CD4-positive, alpha-beta T cell treated with Interleukin-1 beta for 1 hour (primary cell): ENCODE measurements around the gene PGM3.

Source experiments
- DNase-seq, 2 donors: peaks; one replicate each; pipeline ENCODE4 v3.0.0-alpha.2; 2020 to 2022

The PGM3 gene

GRCh38 chr6:83182114-83182513 is 11.0 kb downstream of the PGM3 start:
- no peak for DNase-seq

GRCh38 chr6:83180426-83180950 is 12.6 kb downstream of the PGM3 start:
- DNase-seq = no peak

GRCh38 chr6:83176246-83176645 is 16.8 kb downstream of the PGM3 start:
- DNase-seq = no peak

DNA sequence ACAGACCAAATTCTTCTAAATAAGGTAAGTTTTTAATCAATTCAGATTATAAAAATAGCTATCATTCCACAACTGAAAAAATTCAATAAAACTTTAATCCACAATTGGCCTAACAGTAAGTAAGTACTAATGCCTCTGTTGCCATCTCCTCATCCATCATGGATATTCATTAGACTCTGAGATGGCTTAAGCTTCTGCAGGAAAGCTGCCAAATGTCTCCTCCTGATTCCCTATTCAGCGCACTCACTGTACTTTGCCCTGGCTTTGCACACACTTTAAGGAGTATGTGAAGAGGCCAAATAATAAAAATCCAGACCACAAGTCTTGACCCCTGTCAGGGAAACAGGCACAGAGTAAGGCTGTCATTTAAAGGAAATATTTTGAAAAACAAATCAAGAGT is 23.6 kb downstream of the PGM3 start:
- DNase-seq = no peak

DNA sequence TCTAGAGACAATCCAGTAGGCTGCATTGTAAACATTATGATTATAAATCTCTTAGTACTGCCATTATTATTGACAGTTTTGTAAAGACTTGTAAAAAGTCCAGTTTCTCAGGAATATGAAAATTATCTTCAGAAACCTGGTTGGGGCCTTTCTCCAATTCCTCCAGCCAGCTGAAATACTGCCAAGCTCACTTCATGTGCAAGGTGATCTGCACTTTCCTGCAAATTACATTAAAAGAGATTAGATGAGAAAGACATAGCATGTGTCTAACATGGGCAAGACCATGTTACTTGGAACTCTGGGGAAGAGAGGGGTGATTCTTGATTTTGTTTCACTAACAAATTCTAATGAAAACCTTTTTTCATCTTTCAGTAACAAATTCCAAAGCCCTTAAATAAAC is 24.0 kb downstream of the PGM3 start:
- DNase-seq = no peak

GRCh38 chr6:83168556-83168955 is 24.5 kb downstream of the PGM3 start:
- no peak for DNase-seq

DNA sequence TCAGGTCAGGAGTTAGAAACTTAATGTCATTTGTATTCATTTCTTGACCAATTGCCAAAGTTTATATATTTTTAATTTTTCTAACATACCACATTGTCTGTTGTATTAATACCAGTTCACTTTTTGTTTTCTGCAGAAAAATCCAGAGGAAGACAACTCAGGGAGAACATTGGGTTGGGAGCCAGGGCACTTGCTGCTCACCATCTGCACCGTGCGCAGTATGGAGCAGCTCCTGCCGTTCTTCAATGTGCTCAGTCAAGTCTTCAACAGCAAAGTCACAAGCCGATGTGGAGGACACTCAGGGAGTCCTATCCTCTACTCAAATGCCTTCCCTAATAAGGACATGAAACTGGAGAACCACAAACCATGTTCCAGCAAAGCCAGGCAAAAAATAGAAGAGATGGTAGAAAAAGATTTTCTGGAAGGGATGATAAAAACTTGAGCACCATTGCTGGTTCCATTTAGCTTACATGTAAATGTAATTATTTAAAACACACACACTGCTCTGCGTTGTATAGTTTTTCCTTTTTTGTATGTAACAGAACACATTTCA is 25.3 kb downstream of the PGM3 start:
- no peak for DNase-seq

DNA sequence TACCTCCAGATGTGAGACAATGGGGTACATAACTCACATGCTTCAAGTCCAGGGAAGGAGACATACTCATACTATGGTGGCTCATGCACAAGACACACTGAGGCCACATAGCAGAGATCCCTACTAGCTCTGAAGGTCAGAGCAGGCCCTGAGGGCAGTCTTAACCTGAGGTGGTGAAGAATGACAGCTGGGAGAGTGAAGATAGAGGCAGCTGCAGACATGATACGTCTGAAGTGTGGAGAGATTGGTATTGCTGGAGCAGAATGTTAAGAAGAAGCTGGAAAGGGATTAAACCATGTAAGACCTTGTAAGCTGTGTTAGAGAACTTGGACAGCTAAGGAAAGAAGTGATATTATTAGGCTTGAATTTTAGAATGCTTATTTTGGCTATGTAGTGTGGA is 32.9 kb downstream of the PGM3 start:
- no peak for DNase-seq

- DNase-seq = no peak
Measured at GRCh38 chr6:83155794-83156193, 37.3 kb downstream of the PGM3 start.

- no peak for DNase-seq
Measured at GRCh38 chr6:83153883-83154521, 39.1 kb downstream of the PGM3 start.

DNA sequence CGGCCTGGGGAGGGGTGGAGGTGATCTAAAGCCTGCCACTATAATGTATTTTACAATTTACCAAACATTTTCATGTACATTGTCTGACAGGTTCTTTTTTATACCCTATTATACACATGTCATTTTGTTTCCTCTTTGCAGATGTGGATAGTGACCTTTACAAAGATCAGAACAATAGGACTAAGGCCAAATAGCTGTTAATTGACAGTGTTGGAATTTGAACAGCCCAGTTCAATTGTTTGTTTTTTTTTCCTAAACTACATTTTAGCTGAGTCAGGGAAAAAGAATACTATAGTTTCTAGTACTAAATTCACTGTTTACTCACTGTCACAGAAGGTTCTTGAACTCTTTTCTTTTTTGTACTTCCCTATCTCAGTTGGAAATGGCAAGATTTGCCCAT is 40.2 kb downstream of the PGM3 start:
- no peak for DNase-seq

DNA sequence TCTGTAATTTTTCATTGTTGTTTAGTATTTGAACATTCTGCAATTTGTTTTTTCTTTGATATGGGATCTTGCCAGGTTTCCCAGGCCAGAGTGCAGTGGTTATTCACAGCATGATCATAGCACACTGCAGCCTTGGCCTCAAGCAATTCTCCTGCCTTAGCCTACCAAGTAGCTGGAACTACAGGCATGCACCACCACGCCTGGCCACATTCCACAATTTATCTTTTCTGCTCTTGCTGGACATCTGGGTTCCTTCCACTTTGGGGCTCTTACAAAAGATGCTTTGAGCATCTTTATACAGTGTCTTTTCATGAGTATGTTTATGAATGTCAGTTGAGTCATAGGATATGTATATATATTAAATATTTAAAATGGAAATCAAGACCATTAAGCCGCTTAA is 42.0 kb downstream of the PGM3 start:
- DNase-seq = no peak

- DNase-seq = no peak
Measured at GRCh38 chr6:83138758-83139157, 54.3 kb downstream of the PGM3 start.

GRCh38 chr6:83138118-83138722 is 54.8 kb downstream of the PGM3 start:
- DNase-seq = no peak

DNA sequence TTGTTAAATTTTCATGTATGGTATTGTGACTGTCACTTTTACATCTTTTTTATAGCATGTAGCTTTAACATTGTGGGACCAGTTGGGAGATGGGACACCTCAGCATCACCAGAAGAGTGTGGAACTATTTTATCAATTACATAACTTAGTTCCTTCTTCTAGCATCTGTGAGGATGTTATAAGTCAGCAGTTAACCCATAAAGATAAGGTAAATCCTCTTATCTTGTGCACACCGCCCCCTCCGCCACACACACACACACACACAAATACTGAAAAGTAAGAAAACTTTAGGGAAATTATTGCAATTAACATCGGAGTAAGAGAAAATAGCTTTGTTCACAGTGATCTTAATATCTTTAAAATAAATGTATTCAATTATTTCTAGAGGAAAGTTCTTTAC is 60.9 kb downstream of the PGM3 start:
- no peak for DNase-seq

DNA sequence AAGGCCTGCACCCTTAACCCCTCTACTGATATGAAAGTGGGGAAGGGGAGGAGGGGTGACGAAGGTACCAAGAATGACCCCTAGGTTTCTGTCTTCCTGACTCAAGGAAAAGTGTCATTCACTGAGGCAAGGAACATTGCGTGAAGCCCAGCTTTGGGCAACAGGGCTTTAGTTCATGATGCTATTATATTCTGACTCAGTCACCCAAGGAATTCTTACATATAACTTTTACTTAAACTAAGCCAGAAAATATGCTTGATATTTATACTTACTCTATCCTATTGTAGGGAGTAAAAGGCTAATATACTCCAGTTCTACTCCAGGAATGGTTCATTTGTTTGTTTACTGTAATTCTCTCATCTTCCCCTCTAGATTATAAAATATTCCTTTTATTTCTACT is 65.1 kb downstream of the PGM3 start:
- DNase-seq = no peak

DNA sequence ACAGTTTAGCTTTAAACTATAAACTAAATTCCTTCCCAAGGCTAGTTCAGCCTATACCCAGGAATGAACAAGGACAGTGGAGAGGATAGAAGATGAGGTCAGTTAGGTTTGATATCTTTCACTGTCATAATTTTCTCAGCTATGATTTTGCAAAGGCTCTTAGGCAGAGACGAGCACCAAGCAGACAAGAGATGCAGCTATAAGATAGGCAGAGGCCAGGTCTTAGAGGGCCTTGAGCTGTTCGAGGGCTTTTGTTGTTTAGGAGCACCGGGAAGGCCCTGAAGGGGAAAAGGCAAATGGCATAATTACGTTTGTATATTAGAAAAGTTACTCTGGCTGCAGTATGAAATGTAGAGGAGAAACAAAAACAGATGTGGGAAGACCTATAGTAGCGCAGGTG is 65.8 kb downstream of the PGM3 start:
- no peak for DNase-seq

GRCh38 chr6:83126807-83127206 is 66.3 kb downstream of the PGM3 start:
- DNase-seq = no peak

DNA sequence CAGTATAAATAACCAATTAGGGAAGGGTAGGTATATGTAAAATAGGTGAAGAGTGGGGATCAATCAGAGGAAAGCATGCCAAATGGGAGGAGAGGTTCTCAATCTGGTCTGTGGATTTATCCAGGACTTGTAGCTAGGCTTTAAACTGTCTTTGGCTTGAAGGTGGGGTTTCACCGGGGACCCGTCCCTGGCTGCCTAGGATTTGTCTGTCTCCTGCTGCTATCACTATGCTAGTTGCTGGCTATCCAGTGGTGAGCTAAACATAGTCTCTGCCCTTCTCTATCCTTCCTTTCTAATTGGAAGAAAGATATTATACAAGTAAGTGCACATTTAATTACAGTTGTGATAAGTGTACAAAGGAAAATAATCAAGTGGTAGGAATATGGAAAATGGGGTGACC is 66.8 kb downstream of the PGM3 start:
- no peak for DNase-seq

DNA sequence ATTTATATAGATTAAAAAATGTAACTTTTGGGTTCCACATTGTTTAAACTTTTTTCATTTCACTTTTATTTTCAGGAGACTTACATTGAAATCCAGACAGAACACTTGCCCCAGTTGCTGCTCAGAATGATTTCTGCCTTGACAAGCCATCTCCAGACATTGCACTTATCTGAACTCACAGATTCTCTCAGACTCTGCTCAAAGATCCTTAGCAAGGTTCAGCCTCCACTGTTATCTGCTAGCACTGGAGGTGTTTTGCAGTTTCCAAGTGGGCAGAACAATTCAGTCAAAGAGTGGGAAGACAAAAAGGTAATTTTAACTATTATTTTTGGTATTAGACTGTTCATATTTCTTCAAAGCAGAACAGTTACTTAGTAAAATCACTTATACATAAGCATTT is 67.6 kb downstream of the PGM3 start:
- no peak for DNase-seq

DNA sequence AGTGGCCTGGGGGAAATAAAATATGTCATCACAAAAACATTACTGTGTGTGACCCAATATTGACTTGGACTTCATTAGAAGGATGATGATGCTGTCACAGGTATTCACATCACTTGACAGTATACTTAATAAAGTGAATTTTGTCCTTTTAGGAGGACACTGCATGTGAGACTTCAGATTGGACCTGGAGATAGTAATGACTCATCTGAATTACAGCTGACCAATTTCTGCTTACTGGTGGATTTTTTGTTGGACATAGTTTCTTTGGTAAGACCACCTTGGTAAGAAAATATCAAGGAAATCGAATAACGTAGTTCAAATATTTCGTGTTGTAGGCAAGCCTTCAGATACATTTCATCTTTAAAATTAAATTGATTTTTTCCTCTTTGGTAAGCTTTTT is 68.5 kb downstream of the PGM3 start:
- no peak for DNase-seq

- DNase-seq = no peak
Measured at GRCh38 chr6:83119742-83120300, 73.2 kb downstream of the PGM3 start.

DNA sequence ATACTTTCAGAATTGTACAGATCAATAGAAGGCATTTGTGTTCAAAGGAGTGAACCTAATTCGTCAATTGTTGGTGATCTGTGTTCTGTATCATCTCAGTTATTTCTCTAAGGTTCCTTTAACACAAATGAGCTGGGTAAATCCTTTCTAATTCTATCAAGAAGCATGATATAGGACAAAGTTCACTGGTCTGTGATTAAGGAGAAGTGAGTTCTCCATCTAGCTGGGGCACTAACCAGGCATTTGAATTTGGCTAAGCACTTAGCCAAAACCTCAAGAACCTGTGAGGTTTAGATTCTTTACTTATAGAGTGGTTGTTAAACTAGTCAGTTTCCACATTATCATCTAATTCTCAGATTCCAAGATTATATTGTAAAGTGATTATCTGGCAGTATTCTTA is 75.3 kb downstream of the PGM3 start:
- DNase-seq = no peak
